ENCODE data around the gene KIF3B.
"Not testable (repeated sequence)": the region's sequence is repeated elsewhere in the genome, so short reads cannot be mapped to it uniquely, and the experiment has no call there.

KIF3B gene

DNA sequence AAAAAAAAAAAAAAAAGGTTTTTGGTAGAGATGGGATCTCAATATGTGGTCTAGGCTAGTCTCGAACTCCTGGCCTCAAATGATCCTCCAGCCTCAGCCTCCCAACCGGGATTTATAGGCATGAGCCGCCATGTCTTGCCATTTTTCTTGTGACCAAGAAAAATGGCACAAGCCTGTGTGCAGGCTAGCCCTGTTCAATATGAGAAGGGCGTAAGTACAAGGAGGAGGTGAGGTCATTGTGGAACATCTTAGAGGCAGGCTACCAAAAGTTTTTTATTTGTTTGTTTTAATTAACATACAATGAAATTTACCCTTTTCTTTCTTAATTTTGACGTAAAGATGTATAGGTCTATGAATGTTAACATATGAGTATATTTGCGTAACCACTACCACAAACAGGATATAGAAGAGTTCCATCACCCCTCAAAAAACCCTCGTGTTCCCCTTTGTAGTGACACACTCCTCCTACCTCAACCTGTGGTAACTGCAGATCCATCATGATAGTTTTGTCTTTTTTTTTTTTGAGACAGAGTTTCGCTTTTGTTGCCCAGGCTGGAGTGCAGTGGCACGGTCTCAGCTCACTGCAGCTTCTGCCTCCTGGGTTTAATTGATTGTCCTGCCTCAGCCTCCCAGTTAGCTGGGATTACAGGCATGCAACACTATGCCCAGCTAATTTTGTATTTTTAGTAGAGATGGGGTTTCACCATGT is 28.3 kb upstream of the KIF3B start:
- no peak for DNase-seq

DNA sequence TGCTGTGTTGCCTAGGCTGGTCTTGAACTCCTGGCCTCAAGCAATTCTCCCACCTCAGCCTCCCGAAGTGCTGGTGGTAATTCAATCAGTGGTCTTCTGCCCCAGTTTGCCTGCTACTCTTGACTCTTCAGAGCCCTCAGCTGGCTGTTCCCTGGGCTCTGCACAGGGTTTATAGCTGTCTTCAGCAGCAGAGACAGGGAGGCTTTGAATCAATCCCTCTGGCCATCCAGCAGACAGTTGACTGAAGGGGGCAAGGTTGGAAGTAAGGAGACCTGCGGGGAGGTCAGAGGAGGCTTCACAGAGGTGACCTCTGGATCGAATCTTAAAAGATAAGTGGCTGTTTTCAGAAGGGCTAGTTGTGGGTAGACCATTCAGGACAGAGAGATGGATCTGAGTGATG is 26.0 kb upstream of the KIF3B start:
- no peak for DNase-seq

DNA sequence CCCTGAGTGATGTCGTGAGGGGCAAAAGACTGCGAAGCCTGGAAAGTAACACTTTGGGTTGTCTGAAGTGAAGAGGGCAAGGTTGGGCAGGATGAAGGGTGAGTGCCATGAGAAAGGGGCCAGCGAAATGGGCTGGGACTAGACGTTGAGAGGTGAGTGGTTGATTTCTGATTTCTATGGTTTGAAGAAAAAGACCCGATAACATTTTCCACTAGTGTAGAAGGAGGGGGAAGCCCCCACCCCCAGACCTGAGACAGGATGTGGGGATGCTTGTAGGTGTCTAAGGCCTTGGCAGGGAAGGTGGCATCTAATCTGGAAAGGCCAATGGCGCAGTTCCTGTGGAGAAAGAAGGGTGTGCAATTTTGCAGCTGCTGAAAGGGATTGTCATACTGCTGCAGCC is 25.3 kb upstream of the KIF3B start:
- DNase-seq, result no peak

DNA sequence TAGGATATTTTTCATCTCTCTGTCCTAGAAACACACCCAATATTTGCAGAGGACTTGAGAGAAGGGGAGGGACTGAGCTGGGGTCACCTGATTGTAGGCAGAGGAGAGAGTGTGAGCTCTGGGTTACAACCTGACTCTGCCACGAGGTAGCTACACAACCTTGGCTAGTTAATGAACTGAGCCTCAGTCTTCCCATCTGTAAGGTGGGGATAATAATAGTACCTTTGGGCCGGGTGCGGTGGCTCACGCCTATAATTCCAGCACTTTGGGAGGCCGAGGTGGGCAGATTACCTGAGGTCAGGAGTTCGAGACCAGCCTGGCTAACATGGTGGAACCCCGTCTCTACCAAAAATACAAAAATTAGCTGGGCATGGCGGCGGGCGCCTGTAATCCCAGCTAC is 16.5 kb upstream of the KIF3B start:
- not testable (repeated sequence) for DNase-seq

DNA sequence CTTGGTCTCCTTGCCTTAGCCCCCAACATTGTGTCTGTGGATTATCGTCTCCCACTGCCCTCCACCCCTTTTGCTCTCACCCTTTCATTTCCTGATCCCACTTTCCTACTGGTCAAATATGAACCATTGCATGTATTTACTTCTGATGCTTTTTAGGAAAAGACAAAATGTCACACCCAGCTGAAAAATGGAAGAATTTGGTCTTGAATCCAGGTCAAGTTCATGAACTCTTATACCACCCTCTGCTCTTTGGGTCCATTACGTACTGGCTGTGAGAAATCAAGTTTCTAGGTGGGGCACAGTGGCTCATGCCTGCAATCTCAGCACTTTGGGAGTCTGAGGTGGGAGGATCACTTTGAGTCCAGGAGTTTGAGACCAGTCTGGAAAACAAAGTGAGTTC is 15.8 kb upstream of the KIF3B start:
- no peak for DNase-seq

DNA sequence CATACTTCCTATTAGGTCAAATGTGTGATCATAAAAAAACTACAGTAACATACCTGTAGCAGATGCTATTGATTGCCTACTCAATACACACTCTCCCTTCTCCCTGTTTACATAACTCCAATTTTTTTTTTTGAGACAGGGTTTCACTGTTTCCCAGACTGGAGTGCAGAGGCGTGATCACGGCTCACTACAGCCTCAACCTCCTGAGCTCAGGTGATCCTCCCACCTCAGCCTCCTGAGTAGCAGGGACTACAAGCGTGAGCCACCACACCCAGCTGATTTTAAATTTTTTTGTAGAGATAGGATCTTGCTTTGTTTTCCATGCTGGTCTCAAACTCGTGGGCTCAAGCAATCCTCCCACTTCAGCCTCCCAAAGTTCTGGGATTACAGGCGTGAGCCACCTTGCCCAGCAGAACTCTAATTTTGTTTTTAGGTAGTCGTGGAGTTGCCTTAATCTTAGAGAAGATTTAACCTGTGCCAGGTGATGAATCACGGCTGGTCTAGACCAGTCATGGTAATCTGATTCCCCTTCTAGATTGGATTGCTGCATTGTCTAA is 14.0 kb upstream of the KIF3B start:
- DNase-seq, result no peak

DNA sequence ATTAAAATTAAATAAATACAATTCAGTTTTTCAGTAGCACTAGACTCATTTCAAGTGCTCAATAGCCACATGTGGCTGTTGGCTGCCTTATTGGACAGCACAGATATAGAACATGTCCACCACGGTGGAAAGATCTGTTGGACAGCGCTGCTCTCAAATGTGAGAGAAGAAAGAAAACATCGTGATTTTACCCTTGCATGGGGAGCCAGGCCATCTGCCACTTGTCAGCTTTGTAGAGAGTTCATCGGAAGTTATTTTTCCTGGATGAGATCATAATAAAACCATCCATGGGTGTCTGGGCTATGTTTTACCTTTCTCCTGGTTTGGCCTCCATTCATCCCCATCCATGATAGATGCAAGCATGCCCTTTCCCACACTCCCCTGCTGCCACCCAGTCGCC is 5.8 kb upstream of the KIF3B start:
- no peak for DNase-seq

DNA sequence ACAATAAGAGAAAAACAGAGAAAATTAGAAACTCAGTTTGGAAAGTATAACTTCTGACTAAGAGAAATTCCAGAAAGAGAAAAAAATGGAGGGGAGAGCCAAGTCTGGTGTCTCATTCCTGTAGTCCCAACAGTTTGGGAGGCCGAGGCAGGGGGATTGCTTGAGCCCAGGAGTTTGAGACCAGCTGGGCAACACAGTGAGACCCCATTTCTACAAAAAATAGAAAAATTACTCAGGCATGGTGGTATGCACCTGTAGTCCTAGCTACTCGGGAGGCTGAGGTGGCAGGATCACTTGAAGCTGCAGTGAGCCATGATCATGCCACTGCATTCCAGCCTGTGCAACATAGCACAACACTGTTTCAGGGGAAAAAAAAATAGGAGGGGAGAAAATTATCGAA is 3.1 kb upstream of the KIF3B start:
- no peak for DNase-seq

DNA sequence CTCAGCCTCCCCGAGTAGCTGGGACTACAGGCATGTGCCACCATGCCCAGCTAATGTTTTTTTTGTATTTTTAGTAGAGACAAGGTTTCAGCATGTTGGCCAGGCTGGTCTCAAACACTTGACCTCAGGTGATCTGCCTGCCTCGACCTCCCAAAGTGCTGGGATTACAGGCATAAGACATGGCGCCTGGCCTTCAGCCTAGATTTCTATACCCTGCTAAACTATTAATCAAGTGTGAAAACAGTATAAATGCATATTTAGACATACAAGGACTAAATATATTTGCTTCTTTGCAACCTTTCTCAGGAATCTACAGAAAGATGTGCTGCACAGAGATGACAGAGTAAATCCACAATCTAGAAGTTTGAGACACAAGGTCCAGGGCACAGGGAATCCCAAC is 2.3 kb upstream of the KIF3B start:
- not testable (repeated sequence) for DNase-seq

DNA sequence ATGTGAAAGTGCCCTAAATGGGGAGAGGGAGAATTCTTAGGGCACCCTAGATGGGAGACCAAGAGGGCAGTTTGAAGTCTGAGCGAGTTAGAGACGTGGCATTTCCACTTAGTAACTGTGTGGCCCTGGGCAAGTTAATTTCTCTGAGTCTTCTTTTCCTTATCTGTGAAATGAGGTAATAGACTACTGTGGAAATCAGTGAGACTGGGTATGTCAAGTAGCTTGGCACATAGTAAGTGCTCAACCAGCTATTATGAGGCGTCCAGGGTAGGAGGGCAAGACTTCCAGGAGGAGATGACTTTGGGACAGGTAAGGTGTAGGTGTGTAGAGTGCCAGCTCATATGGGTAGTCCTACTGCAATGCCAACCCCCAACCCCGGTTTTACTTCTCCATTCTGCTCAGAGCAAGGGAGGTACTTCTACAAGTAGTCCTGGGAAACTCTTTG is 770 bp downstream of the KIF3B start:
- DNase-seq, result no peak

DNA sequence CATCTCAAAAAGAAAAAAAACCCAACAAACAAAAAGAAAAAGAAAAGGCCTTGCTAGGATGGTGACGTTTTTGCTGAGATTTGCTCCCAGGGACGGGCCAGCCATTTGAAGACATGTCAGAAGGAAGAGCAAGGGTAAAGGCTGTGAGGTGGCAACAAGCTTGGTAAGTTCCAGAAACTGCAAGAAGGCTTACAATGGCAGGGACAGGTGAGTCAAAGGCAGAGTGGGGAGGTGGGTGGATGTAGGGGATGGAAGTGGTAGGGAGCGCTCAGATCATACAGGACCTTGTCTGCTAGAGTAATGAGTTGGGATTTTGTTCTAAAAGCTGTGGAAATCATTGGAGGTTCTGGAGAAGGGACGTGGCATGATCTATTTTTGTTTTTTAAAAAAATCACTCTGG is 4.3 kb downstream of the KIF3B start:
- DNase-seq, result no peak

DNA sequence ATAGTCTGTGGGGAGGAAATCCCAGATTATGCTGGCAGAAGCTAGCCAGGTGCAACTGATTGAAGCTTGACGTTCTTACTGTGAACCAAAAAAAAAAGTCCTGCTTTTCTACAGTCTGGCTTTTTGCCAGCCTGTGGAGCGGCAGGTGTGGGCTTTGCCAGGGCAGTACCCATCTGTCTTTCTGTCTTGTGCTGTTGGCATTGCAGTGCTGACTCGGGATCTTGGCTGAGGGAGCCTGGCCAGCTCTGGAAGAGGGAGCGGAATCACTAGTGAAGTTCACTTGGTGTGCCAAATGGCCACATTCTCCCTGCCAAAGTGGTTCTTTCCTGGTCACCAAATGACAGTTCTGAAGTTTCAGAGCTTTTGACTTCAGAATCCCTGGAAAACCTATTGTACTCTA is 5.0 kb downstream of the KIF3B start:
- DNase-seq, result no peak

DNA sequence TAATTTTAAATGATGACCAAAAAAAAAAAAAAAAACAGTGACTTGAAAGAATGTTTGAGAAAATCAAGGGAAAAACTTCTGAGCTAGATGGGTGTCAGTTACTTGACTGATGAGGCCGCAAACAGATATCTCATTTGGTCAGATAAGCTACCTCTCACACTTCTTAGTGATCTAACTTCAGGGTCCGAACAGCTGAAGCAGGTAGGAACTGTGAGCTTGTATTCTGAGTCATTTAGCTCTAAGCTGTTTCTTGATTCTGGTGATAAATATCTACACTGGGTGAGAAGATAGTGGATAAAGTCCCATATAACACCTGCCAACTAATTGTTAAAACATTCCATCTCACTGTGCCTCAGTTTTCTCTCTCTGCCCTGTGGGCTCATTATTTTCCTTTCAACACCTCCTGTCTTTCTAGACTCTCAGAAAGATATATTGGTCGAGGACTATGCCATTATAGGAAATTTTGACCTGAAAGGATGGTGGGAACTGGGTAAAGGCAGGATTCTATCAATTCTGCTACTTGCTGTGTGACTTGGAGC is 7.7 kb downstream of the KIF3B start:
- DNase-seq, result no peak

DNA sequence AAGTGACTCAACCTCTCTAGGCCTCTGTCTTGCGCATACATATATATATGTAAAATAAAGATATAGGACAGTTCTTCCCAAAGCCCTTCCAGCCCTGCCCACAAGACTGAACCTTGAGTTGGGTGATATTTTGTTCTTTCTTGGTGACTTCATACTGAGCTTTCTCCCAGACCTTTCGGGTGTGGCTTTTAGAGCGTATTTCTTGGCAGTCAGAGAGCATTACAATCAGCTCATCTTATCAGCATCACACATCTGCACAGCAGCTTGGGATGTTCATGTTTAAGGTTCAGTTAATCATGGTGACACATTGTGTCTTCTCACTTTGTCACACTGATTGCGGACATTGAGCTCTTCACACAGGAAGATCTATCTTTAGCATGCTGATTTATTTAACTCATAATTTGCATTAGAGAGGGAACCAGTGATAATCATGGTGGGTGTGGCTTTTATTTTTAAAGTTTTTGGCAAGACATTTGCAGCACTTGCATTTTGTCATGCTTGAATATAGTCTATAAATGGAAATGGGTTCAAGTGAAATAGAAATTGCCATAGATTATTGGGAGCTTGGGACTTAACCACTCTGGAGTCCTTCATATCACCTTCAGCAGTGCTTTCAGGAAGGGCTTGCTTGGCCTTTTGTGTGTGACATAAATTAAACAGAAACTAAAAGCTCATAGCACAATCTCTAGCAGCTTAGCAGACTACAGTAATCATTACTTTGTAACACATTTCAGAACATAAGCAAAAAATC is 8.3 kb downstream of the KIF3B start:
- DNase-seq, result no peak

DNA sequence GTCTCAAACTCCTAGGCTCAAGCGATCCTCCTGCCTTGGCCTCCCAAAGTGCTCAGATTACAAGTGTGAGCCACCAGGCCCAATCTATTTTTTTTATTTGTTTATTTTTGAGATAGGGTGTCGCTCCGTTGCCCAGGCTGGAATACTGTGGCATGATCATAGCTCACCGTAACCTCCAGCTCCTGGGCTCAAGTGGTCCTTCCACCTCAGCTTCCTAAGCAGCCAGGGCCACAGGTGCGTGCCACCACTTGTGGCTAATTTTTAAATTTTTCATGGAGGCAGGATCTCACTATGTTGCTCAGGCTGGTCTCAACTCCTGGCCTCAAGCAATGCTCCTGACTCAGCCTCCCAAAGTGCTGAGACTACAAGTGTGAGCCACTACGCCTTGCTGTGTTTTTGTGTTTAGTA is 9.8 kb downstream of the KIF3B start:
- no peak for DNase-seq

DNA sequence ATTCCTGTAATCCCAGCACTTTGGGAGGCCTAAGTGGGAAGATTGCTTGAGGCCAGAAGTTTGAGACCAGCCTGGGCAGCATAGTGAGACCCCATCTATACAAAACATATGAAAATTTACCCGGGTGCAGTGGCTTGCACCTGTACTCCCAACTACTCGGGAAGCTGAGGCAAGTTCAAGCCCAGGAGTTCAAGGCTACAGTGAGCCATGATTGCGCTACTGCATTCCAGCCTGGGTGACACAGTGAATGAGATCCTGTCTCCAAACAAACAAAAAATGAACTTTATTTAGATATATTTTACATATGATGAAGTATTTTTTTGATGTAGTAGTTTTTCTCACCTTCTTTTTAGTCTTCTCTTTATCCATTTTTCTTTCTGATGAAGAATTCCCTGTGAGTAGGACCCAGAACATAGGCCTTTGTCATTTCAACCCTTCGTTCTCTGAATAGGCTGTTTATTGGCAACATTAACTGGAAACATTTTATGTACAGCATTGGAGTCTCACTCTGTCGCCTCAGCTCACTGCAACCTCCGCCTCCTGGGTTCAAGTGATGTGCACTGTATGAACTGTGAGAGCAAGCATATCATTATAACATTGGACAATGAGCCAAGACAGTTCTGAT is 10.9 kb downstream of the KIF3B start:
- no peak for DNase-seq

DNA sequence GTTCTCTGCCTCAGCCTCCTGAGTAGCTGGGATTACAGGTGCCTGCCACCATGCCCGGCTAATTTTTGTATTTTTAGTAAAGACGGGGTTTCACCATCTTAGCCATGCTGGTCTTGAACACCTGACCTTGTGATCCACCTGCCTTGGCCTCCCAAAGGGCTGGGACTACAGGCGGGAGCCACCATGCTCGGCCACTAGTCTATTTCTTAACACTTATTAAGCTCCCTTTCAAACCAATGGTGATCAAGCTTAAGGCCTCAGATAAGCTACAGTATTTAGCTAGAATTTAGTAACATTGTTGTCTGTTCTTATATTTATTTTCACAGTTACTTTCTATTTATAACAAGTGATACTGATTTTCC is 11.8 kb downstream of the KIF3B start:
- not testable (repeated sequence) for DNase-seq

DNA sequence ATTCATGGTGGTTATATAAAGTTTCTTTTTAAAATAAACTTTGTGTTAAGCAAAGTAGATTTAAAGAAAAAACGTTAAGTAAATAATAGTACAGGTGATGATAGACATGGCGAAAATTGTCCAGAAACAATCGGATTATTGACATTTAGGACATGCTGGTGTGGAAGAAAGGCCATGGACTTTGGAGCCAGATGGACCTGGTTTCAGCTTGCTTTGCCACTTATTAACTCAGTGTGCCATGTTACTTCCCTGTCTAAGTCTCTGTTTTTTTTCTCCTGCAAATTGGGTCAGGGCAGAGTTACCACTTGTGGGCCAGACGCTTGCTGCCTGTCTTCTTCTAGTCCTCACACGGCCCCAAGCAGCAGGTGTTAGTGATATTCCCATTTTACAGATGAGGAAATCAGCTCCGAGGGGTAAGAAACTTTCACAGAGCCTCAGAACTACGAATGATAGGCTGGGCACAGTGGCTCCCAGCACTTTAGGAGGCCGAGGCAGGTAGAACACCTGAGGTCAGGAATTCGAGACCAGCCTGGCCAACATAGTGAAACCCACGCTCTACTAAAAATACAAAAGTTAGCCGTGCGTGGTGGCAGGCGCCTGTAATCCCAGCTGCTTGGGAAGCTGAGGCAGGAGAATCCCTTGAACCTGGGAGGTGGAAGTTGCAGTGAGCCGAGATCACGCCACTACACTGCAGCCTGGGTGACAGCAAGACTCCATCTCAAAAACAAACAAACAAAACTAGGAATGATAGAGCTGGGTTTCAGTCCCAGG is 12.4 kb downstream of the KIF3B start:
- no peak for DNase-seq

DNA sequence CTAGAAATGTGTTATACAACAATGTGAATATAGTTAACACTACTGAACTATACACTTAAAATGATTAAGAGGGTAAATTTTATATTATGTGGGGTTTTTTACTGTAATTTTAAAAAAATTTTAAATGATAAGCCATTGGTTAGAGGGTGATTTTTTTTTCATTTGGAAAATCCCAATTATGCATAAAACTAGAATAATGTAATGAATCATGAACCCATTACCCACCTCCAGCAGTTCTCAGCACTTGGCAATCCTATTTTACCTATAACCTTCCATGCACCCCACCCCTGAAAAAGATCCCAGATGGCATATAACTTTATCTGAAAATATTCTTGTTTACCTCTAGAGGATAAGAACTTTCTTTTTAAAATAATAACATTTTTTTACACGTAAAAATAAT is 13.7 kb downstream of the KIF3B start:
- no peak for DNase-seq

DNA sequence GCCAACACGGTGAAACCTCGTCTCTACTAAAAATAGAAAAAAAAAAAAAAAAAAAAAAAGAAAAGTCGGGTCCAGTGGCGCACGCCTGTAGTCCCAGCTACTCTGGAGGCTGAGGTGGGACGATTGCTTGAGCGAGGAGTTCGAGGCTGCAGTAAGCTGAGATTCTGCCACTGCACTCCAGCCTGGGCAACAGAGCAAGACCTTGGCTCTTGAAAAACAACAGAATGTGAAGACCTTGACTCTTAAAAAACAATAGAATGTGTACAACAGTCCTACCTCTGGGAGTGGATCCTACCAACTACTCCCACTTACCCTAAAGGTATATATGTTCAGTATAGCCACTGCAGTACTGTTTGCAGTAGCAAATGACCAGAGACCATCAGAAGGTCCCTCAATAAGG is 15.1 kb downstream of the KIF3B start:
- DNase-seq, result no peak

DNA sequence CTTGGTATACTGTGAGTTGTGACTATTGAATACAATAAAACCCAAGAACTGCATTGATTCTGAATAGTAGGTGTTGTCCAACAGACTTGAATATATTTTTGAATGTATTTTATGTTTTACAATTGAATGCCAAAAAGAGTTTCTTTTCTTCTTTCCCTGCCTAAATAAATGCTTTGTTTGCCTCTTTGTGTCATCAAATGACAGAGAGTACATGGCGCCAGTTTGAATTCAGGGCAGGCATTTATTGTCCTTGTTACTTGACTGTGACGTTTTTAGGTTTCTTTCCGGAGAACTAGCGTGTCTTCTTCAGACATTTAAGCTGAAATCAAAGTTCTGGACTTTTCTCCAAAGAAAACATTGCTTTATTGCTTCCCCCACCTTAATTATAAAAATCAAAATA is 16.6 kb downstream of the KIF3B start:
- no peak for DNase-seq

DNA sequence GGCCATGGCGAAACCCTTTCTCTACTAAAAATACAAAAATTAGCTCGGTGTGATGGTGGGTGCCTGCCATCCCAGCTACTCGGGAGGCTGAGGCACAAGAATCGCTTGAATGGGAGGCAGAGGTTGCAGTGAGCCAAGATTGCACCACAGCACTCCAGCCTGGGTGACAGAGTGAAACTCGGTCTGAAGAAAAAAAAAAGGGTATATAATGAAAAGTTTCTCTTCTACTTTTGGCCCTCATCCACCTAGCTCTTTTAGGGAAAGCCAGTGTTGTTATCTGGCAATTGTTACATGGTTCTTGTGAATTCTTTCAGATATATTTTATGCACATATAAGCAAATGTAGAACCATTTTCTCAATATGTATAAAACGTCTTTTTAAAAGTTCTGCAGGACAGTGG is 19.0 kb downstream of the KIF3B start:
- DNase-seq, result no peak
